HG03558 (cell line): ENCODE results near the gene HILPDA.
A peak's percentile ranks its signal among the peaks of the same experiment; 100 is the strongest.

Source experiments
- ATAC-seq: cut with Tn5 transposase; IDR thresholded peaks from one replicate; pipeline ENCODE4 v1.9.1; 2021; ENCODE audit warnings: moderate number of reproducible peaks; ENCODE audit not compliant: unreplicated experiment; ENCODE audit errors: extremely low read depth

Gene HILPDA

GRCh38 chr7:128455543-128456254 lies at the start of gene HILPDA:
Gene HILPDA, plus strand, starts transcription at chr7:128455878. Its CDS starts 1,391 bp downstream, at chr7:128457269.
- ATAC-seq, result peak; percentile 68

GRCh38 chr7:128406314-128407232 lies 49.1 kb upstream of the HILPDA start:
- ATAC-seq, result no peak

GRCh38 chr7:128407233-128407589 lies 48.5 kb upstream of the HILPDA start:
- ATAC-seq, result no peak

- no peak for ATAC-seq
These were observed 47.6 kb upstream of the HILPDA start for GRCh38 chr7:128407751-128408708.

- ATAC-seq, result no peak
These were observed 46.7 kb upstream of the HILPDA start for GRCh38 chr7:128408709-128409595.

GRCh38 chr7:128409596-128410450 lies 45.9 kb upstream of the HILPDA start, which contains the start of gene IMPDH1:
Gene IMPDH1, minus strand, starts transcription at chr7:128409982. Its CDS starts 81 bp downstream, at chr7:128409901.
- ATAC-seq, result peak; percentile 76

GRCh38 chr7:128410451-128410753 lies 45.3 kb upstream of the HILPDA start:
- no peak for ATAC-seq

GRCh38 chr7:128415217-128415785 lies 40.4 kb upstream of the HILPDA start:
- no peak for ATAC-seq

GRCh38 chr7:128417071-128417470 lies 38.6 kb upstream of the HILPDA start:
- no peak for ATAC-seq

GRCh38 chr7:128419257-128419656 lies 36.4 kb upstream of the HILPDA start:
- no peak for ATAC-seq

GRCh38 chr7:128420773-128421172 lies 34.9 kb upstream of the HILPDA start:
- no peak for ATAC-seq

GRCh38 chr7:128421384-128421783 lies 34.3 kb upstream of the HILPDA start:
- no peak for ATAC-seq

GRCh38 chr7:128422037-128422436 lies 33.6 kb upstream of the HILPDA start:
- no peak for ATAC-seq

GRCh38 chr7:128422842-128423241 lies 32.8 kb upstream of the HILPDA start:
- no peak for ATAC-seq

GRCh38 chr7:128424686-128425275 lies 30.9 kb upstream of the HILPDA start:
- no peak for ATAC-seq

- ATAC-seq, result no peak
These were observed 29.8 kb upstream of the HILPDA start for GRCh38 chr7:128425850-128426249.

GRCh38 chr7:128427289-128427891 lies 28.3 kb upstream of the HILPDA start:
- no peak for ATAC-seq
